GM19438 (cell line): Measurements from ENCODE around the gene STRBP.
"Not testable (repeated sequence)": the region's sequence is repeated elsewhere in the genome, so short reads cannot be mapped to it uniquely, and the experiment has no call there.

Experiments
- ATAC-seq: cut with Tn5 transposase; IDR thresholded peaks from one replicate; pipeline ENCODE4 v1.9.1; 2021; ENCODE audit warnings: low read depth; ENCODE audit not compliant: unreplicated experiment

Gene STRBP

DNA sequence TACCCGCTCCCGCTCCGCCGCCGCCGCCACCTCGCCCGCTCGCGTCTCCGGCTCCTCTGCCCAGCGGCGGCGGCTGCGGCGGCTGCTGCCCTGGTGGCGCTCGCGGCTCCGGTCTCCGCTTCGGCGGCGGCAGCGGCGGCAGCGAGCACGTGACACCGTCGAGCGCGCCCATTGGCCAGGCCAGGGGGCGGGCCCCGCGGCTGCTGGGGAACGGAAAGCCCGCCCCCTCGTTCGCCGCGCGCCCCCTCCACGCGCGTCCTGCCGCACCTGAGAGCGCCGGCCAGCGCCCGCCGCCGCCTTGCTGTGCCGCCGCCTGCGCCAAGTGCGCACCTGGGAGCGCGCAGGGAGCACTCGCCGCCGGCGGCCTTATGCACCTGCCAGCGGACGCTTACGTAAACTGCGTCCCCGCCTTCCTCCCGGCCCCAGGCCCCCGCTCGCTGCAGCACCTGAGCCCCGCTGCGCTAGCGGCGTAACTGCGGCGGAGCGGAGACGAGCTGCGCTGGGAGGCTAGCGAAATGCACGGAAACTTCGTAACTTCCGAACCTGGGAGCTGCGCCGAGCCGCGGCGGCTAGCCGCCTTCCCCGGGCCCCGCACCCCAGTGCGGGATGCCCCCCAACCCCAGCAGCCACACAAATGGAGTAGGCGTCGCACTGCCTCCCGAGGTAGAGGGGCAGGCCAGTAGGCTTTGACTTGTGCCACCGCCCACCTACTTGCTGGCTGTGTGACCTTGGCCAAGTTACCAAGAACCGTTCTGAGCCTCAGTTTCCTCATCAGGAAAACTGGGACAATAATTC, at the start of gene STRBP:
Gene STRBP (minus strand): TSS at position 122 of the 795 bp plus-strand sequence. CDS start 84,452 bp downstream, outside the sequence.
- ATAC-seq = peak; percentile 84

DNA sequence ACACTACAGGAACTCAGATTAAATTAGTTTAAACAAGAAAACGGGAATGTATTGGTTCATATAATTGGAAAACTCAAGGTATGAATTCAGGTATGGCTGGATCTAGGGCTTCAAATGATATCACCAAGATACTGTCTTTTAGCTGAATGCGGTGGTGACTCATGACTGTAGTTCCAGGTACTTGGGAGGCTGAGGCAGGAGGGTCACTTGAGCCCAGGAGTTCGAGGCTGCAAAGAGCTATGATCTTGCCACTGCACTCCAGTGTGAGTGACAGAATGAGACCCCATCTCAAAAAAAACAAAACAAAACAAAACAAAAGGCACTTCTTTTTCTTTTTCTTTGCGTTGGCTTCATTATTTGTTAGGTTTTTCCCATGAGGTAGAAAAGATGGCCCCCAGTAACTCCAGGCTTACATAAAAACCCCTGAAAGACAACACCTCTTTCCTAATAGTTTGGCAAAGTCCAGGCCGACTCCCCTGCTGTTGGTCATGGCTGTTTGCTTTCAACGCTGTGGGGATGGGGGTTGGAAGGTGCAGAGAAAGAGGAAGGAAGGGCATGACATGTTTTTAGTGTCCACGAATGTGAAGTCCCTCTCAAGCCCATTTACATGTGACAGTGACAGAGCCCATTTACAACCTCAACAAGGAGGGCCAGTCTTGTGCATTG, 47.8 kb upstream of the STRBP start:
- ATAC-seq = no peak

DNA sequence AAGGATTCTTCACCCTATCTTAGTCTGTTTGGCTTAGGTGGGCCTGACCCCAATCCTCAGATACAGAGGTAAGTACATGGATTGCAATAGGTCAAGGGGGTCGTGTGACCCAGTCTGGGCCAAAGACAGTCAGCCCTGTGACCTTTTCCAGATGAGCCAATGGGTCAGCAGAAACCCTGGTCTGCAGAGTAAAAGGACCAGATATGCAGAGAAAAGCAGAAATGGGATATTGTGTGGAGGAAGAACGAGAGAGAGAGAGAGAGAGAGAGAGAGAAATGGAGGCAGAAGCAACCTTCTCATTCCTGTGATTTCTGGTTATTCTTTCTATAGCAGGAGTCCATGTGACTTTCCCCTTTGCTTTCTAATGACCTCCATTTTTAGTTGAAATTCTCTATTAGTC, 47.2 kb upstream of the STRBP start:
- ATAC-seq = no peak

DNA sequence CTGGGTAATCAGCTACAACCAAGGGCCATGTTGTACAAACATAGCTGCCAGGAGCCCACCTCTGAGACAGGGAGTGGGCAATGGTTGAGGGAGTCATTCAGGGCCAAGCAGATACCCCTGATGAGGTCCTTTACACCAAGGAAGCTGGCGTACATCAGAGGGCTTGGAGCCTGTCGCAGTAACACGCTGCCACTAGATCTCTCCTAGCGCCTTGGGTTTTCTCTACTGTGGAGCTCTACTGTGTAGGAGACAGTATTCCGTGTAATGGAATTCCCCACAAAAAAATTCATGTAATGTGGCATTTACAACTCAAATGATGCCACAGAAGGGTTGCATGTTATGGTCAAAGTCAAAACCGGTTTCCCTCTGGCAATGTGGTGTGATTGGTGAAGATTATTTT, 46.2 kb upstream of the STRBP start:
- no peak for ATAC-seq

DNA sequence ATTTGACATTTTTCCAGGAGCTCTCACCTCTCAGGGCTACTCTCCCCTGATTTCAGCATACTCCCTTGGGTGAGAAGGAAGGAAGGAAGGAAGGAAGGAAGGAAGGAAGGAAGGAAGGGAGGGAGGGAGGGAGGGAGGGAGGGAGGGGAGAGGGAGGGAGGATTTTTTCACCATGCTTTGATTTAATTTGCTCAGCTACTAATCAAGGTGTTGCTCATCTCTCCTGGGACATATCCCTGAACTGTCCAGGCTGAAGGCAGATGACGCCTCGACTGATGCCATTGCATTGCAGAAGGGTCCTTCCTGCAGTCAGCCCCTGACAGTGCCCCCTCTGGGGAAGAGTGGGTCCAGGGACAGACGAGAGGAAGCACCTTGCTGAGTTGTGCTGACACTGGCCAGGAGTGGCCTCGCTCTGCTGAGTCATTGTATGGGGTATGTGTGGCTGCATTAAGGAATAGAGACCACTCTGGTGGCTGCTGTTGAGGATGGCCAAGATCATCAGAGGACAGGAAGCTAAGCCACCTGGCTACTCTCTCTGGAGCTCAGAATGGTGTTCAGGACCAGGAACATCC, 44.0 kb upstream of the STRBP start:
- ATAC-seq = no peak

DNA sequence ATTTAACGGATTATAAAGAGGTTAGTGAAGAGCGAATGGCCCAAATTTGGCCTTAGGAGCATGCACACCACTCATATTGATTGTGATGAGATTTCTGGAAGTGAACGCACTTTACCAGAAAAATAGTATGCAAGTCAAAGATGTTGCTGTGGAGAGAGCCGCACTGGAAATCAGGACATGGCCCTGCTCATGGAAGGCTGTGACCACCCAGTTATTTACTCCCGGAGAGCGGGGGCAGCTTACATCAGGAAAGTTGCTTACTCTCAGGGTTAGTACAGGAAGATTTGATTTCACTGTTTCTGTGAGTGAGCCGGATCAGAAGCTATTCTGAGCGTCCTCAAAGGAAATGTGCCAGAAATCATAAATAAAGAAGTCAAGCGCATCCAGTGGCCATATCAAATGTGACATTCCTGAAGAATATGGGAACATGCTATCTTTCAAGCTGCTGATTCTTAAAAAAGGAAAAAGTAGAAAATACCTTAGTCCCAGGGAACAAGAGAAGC, 42.9 kb upstream of the STRBP start:
- ATAC-seq = no peak

DNA sequence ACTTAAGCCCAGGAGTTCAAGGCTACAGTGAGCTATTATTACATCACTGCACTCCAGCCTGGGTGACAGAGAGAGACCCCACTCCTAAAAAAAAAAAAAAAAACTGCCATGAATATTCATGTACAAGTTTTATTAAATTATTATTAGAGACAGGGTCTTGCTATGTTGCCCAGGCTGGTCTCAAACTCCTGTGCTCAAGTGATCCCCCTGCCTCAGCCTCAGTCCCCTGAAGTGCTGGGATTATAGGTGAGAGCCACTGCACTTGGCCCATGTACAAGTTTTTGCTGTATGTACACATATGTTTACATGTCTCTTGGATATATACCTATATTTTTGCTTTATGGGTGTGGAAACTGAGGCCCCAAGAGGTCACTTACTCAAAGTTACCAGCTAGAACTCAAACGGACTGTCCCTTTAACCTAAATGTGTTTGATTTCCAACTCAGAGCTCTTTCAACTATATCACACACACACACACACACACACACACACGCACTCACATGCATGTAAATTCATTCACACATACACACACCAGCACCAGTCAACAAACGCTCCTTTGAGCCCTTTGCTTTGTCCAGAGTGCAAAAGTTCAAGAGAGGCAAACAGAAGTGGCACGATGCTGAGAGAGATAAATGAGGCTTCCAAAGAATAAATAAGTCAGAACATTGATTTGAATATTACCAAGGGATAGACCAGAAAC, 42.3 kb upstream of the STRBP start:
- ATAC-seq = no peak

DNA sequence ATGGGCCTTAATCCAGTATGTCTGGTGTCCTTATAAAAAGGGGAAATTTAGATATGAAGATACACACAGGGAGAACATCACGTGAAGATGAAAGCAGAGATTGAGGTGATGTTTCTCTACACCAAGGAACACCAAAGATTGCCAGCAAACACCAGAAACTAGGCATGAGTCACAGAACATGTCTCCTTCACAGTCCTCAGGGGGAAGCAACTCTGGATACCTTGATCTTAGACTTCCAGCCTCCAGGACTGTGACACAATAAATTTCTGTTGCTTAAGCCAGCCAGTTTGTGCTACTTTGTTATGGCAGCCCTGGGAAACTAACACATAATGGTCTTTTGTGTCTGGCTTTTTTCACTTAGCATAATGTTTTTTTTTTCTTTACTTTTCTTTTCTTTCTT, 41.2 kb upstream of the STRBP start:
- ATAC-seq = no peak

DNA sequence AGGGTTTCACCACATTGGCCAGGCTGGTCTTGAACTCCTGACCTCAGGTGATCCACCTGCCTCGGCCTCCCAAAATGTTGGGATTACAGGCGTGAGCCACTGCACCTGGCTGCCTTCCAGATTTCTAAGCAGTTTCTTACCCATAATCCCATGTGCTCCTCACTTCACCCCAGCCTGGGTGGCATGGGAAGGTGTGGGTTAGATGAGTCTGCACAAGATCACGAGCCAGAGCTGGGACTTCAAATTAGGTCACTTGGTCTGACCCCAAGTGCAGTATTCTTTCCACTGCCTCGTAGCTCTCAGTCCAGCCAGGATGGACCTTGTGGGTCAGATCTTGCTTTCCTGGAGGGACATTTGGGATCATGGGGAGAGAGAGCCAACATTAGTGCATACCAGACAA, 37.5 kb upstream of the STRBP start:
- no peak for ATAC-seq

DNA sequence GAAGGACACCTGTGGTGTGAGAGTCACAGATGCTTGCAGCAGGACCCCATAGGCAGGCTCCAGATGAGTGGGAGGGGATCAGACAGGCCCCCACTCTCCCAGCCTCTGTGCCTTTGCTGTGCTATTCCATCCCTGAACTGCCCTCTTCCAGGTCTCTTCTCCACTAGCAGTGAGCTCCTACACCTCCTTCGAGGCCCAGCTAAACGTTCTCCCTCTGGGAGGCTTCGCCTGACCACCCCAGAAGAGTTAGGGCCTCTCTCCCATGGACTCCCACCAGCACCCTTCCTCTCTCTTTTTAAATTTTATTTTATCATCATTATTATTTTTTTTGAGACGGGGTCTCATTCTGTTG, 35.9 kb upstream of the STRBP start:
- no peak for ATAC-seq

DNA sequence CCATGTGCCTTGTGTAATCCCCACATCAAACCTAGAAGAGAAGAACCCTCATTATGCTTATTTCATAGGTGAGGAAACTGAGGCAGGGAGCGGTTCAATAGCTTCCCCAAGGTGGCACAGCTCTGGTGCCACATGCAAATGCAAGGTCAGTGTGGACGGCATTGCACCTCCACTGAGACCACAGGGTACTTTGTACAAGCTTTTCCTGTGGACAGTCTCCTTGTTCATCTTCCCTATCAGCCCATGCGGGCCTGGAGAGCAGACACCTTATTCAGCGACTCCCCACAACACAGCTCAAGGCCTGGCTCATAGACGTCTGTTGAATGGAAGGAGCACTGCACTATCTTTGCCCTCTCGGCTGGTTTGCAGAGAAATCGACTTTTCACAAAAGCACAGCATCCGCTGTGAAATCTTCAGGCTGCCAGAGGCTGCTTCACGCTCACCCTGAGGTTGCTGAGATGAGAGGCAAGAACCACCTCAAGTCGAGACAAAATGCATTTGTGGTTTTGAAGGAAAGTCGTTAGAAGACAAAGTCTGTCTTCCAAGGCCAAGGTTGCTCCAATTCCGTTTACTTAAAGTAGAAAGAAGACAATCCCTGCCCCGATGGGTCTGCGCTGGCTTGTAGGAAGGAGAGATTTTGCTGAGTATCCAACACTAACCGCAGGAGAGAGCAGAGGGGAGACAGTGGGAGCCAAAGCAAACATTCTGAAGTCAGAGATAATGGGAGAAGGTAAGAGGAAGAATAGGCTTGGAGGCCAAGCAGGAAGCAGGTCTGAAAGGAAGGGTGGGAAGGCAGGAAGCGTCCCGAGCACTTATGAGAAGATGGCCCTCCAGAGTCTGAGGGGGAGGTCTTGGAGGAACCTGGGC, 34.2 kb upstream of the STRBP start:
- ATAC-seq = no peak

DNA sequence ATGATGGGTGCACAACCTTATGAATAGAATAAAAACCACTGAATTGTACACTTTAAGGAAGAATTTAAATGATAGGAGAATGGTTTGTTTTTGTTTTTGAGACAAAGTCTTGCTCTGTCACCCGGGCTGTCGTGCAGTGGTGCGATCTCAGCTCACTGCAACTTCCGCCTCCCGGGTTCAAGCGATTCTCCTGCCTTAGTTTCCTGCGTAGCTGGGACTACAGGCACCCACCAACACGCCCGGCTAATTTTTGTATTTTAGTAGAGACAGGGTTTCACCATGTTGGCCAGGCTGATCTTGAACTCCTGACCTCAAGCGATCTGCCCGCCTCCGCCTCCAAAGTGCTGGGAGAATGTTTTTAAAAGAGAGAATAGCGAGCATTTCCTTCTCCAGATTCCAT, 33.5 kb upstream of the STRBP start:
- not testable (repeated sequence) for ATAC-seq

DNA sequence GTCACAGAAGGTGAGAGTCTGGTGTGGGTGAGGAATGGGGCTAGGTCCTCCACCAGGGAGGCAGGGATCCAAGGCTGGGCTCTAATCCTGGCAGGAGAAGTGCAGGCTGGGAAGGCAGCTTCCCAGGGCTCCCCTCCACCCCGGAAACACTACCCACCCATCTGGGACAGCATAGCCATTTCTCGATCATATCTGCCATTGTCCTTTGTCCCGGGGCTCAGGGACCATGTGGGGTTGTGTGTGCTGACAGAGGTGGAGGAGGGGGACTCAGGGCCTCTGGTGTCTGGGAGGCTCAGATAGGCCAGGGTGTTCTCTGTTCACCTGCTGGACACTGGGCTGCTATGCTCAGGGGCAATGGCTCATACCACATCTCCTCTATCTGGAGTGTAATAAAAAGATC, 32.2 kb upstream of the STRBP start:
- ATAC-seq = no peak

DNA sequence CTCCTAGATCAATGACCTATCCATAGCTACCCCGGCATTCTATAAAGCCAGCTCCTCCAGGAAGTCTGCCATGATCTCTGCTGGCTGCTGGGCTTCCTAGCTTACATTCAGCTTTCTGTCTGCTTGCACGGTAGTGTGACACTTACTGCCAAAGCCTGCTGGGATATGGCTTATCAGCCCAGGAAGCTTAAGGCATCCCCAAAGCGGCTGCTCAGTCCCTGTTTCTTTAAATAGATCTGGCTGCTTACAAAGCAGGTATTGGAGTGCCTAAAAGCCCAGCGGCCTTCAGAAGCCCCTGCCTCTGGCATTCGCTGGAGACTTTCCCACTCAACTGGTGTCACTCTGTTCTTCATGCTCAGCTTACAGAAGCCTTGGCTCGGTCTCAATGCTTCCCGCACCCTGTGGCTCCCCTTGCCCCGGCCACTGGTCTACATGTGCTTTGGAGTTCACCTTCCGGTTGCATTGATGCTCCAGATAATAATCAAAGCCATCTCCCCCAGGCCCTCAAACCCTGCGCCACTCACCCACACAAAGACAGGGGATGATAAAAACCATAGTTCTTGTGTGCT, 31.3 kb upstream of the STRBP start:
- ATAC-seq = no peak

DNA sequence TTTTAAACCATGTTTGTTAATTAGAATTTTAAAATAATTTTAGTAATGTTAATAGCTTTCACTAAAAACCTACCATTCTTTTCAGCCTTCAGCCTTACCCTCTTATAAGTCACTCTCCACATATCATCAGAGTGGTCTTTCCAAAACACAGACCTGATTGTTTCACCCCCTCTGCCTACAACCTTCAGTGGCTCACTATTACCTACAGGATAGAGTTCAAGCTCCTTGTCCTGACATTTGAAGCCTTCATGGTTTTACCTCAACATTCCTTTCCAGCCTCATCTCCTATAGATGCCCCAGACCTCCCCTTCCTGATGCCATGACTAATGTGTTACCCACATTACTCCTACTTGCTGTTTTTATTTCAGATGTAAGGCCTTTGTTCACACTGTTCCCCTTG, 27.8 kb upstream of the STRBP start:
- no peak for ATAC-seq

DNA sequence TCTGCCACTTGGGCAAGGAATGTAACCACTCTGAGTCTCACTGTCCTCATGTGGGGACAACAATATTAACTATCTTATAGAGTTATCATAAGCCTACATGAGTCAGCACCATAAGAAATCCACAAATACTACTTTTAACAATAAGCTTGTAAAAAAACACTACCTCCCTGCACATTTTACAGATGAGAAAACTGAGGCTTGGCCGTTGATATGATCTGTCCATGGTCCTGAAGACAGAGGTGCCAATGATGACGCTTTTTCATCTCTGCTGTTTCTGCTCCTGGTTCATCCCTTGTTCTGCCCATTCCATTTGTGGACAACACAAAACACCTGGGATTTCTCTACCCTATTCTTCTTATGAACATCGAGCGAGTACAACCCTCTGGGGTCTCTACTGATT, 23.4 kb upstream of the STRBP start:
- ATAC-seq = no peak

DNA sequence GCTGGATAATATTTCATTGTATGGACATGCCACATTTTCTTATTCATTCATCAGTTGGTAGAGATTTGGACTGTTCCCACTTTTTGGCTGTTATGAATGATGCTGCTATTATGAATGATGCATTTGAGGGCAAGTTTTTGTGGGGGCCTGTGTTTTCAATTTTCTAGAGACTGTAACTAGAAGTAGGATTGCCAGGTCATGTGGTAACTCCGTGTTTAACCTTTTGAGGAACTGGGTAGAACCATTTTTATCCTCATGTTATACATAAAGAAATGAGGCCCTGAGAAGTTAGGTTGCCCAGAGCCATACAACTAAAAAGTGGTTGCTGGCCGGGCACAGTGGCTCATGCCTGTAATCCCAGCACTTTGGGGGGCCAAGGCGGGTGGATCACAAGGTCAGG, 22.4 kb upstream of the STRBP start:
- no peak for ATAC-seq

DNA sequence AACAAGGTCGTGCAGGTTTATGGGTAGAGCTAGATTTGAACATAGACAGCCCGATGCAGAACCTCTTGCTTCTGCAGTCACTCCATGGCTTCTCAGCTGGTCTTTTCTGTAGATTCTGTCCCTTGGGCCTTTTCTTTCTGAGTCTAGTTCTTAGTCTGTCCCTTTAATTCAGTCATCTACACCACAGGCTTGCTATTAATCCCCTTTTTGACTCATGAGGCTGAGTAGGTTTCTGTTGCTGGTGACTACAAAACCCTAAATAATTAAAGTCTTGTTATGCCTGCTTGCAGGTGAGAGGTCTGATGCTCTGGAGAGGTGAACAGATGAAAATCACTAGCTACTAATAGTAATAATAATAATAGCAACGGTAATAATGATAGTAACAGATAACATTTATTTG, 19.3 kb upstream of the STRBP start:
- no peak for ATAC-seq

DNA sequence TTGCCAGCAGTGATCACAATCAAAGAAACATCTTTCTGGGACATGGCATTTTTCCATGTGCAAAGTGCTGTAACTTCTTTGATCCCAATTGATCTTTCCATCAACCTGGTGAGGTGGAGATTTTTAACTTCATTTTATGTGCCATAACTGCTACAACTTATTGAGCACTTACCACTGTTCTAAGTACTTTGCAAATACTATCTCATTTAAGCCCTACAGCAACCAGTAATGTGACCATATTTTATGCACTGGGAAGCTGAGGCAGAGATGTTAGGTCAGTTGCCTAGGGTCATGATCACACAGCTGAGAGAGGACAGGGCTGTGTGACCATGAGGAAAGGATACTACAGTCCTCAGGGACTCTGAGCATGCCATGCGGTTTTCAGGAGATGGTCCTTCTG, 17.9 kb upstream of the STRBP start:
- ATAC-seq = no peak

DNA sequence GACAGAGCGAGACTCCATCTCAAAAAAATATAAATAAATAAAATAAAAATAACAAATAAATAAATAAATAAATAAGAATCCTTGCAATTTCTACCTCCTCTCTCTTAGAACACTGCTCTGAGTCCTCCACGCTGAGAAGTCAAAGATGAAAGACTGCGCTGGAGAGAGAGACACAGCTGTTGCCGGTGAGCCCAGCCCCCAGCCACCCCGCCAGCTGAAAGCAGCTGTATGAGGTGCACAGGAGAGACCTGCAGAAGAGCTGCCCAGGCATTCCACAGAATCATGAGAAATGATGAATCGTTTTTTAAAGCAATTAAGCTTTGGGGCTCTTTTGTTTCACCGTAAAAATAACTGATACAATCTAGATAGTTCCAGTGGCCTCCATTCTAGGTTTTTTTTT, 16.3 kb upstream of the STRBP start:
- ATAC-seq = no peak
